ENCODE data around the gene OGDH. TPM values are rescaled to one million over a fixed set of nuclear protein-coding genes. Genes with fewer than 3 reads are reported as not detected.

OGDH gene
- total and polyA plus RNA-seq, 2 of the 13 experiments (the other 11 are each of a cell fraction or from before 2014, with no cell fraction given) = 17.4 to 25.4 TPM

- no peak for TF ChIP-seq SOX5 (CRISPR knock-in tag; IDR thresholded peaks at IDR 0.05; ENCODE audit: borderline replicate concordance)
- TF ChIP-seq ZNF550 (CRISPR knock-in tag; IDR thresholded peaks at IDR 0.05; ENCODE audit: borderline replicate concordance) = no peak
- no peak for TF ChIP-seq REL (CRISPR knock-in tag; conservative IDR thresholded peaks at IDR 0.05)
- TF ChIP-seq CBX1 (IDR thresholded peaks at IDR 0.05; ENCODE audit: low read depth) = no peak
- no peak for TF ChIP-seq DRAP1 (CRISPR knock-in tag; IDR thresholded peaks at IDR 0.05)
- no peak for TF ChIP-seq GPN1 (CRISPR knock-in tag; IDR thresholded peaks at IDR 0.05; ENCODE audit: borderline replicate concordance)
- no peak for TF ChIP-seq TFDP1 (CRISPR knock-in tag; IDR thresholded peaks at IDR 0.05; ENCODE audit: borderline replicate concordance)
Observed at GRCh38 chr7:44697136-44698045, 91.0 kb downstream of the OGDH start (continued).

GRCh38 chr7:44698046-44698580 is 91.7 kb downstream of the OGDH start:
- Histone ChIP-seq H3K9me3 (ENCODE audit: low read length) (no peaks in the 10 kb centered on the region), H3K36me3 (replicated peaks in 1 of 2; ENCODE audit: control insufficient read depth in 1 of 2, insufficient read depth in 2 of 2, low read length in 2 of 2) (peaks cover 20 to 38% of the 10 kb centered on the region in 2 experiments; a peak in 4 of 5 replicates), H3K4me2 (ENCODE audit: low read depth, low read length) (no peak overlapping the region), H4K20me1 (ENCODE audit: insufficient read depth, low read length) (no peaks in the 10 kb centered on the region; the same call in 1 of the 2 replicates), H2AFZ (ENCODE audit: low read length) (no peak overlapping the region), H3K79me2 (ENCODE audit: insufficient read depth, low read length) (no peaks in the 10 kb centered on the region), H3K4me3 (replicated peaks in 1 of 3; ENCODE audit: insufficient read depth in 1 of 3, low read depth in 2 of 3, low read length in 3 of 3) (no peak overlapping the region), H3K9ac (ENCODE audit: insufficient read depth, low read depth, low read length) (no peak overlapping the region), H3K27ac (ENCODE audit: extremely low read length, insufficient read depth, low read length) (no peak overlapping the region), H3K27me3 (ENCODE audit: control insufficient read depth in 1 of 2, insufficient read depth in 2 of 2, low read length in 2 of 2) (no peaks in the 10 kb centered on the region), H3K4me1 (ENCODE audit: insufficient read depth, low read length) (no peaks in the 10 kb centered on the region)
- in situ Hi-C loops (cut with HindIII; ENCODE audit: extremely low pct_ligation_motif_present, low pct_unique_long_range_greater_than_20kb) = no loop called here
- WGBS (ENCODE audit: low lambda C conversion rate) = 95% methylated on average over 10 of the region's 13 CpGs
- ChIA-PET CTCF (ENCODE audit: low intra/inter-chr PET ratio, low total read pairs) (no interaction called here), POLR2A (no interaction called here)
- intact Hi-C loops (cut with micrococcal nuclease; ENCODE audit: unreplicated experiment) = no loop called here
- ATAC-seq = no peak
- BruUV-seq (replicated peaks) = no TSS peak
- DNase-seq (ENCODE audit: low spot score) = no peak
- no peak for FAIRE-seq
- TF ChIP-seq ZNF17 (CRISPR knock-in tag; IDR thresholded peaks at IDR 0.05) (no peak), DRAP1 (CRISPR knock-in tag; IDR thresholded peaks at IDR 0.05) (no peak), HMGXB3 (CRISPR knock-in tag; IDR thresholded peaks at IDR 0.05; ENCODE audit: borderline replicate concordance) (no peak), ZNF629 (CRISPR knock-in tag; conservative IDR thresholded peaks at IDR 0.05) (no peak), ZNF558 (CRISPR knock-in tag; IDR thresholded peaks at IDR 0.05; ENCODE audit: borderline replicate concordance) (no peak), LRRFIP1 (CRISPR knock-in tag; conservative IDR thresholded peaks at IDR 0.05) (no peak)
